ENCODE data around the gene COLEC11.

GRCh38 chr2:3566806-3567205 lies 28.1 kb upstream of the COLEC11 start:
- no peak for TF ChIP-seq POLR2A (IDR thresholded peaks at IDR 0.05)
- no peak for TF ChIP-seq CTCF (IDR thresholded peaks at IDR 0.05)
